ENCODE results near the gene RAC3. TPM values are rescaled to one million over a fixed set of nuclear protein-coding genes. Genes with fewer than 3 reads are reported as not detected.

RAC3 gene
- total RNA-seq, 2 experiments from 2014 or later: 3.3 to 5.3 TPM

- Histone ChIP-seq H3K36me3 (ENCODE audit: insufficient read depth, low read length) (no peaks in the 10 kb centered on the region), H3K4me1 (ENCODE audit: insufficient read depth, low read length) (no peaks in the 10 kb centered on the region), H3K4me3 (ENCODE audit: low read length) (no peak overlapping the region), H3K9me3 (ENCODE audit: control insufficient read depth in 1 of 2, insufficient read depth in 1 of 2, low read length in 2 of 2) (no peaks in the 10 kb centered on the region), H3K27me3 (ENCODE audit: control insufficient read depth in 1 of 2, insufficient read depth in 2 of 2, low read length in 2 of 2) (no peaks in the 10 kb centered on the region), H3K27ac (ENCODE audit: low read depth in 1 of 2, low read length in 2 of 2) (no peak overlapping the region)
- no peak for ATAC-seq (ENCODE audit: poor library complexity)
- Mint-ChIP-seq H3K27me3 (no peaks in the 10 kb centered on the region), H3K9me3 (no peaks in the 10 kb centered on the region), H3K27ac (no peak overlapping the region), H3K36me3 (ENCODE audit: low read depth) (no peaks in the 10 kb centered on the region), H3K4me1 (ENCODE audit: low read depth) (no peaks in the 10 kb centered on the region), H3K4me3 (no peak overlapping the region)
- CTCF ChIA-PET: interaction anchor here (1.1 kb wide), 1 partner anchor 44 kb away, joined by 4 read pairs; no protein-coding TSS in a partner anchor
- POLR2A ChIA-PET: no interaction called here
- no peak for DNase-seq
- intact Hi-C loops (cut with DNase I, micrococcal nuclease): no loop called here
- no peak for TF ChIP-seq CTCF (IDR thresholded peaks at IDR 0.05)
Observed at GRCh38 chr17:82003411-82004381, 27.8 kb upstream of the RAC3 start.

- H3K27me3 ChIP-seq (ENCODE audit: control insufficient read depth in 1 of 2, insufficient read depth in 2 of 2, low read length in 2 of 2): no peaks in the 10 kb centered on the region
- Mint-ChIP-seq H3K9me3 (no peaks in the 10 kb centered on the region), H3K27ac (no peak overlapping the region), H3K4me3 (no peak overlapping the region), H3K36me3 (ENCODE audit: low read depth) (no peaks in the 10 kb centered on the region), H3K27me3 (no peaks in the 10 kb centered on the region), H3K4me1 (ENCODE audit: low read depth) (no peaks in the 10 kb centered on the region)
- DNase-seq: no peak
- intact Hi-C loops (cut with DNase I, micrococcal nuclease): no loop called here
- TF ChIP-seq CTCF (IDR thresholded peaks at IDR 0.05): no peak
- CTCF ChIA-PET: interaction anchor here (1.1 kb wide), 1 partner anchor 45 kb away, joined by 4 read pairs; no protein-coding TSS in a partner anchor
- POLR2A ChIA-PET: no interaction called here
- no peak overlapping the region for H3K27ac ChIP-seq (ENCODE audit: low read depth in 1 of 2, low read length in 2 of 2)
- no peaks in the 10 kb centered on the region for H3K36me3 ChIP-seq (ENCODE audit: insufficient read depth, low read length)
- H3K9me3 ChIP-seq (ENCODE audit: control insufficient read depth in 1 of 2, insufficient read depth in 1 of 2, low read length in 2 of 2): no peaks in the 10 kb centered on the region
- H3K4me1 ChIP-seq (ENCODE audit: insufficient read depth, low read length): no peaks in the 10 kb centered on the region
- no peak overlapping the region for H3K4me3 ChIP-seq (ENCODE audit: low read length)
- no peak for ATAC-seq (ENCODE audit: poor library complexity)
Observed at GRCh38 chr17:82004517-82005455, 26.7 kb upstream of the RAC3 start.

GRCh38 chr17:82005701-82006348 is 25.7 kb upstream of the RAC3 start:
- intact Hi-C loops (cut with DNase I, micrococcal nuclease): no loop called here
- no peak for DNase-seq
- ChIA-PET CTCF (no interaction called here), POLR2A (no interaction called here)
- Histone ChIP-seq H3K27ac (ENCODE audit: low read depth in 1 of 2, low read length in 2 of 2) (no peak overlapping the region), H3K4me3 (ENCODE audit: low read length) (no peak overlapping the region), H3K27me3 (ENCODE audit: control insufficient read depth in 1 of 2, insufficient read depth in 2 of 2, low read length in 2 of 2) (no peaks in the 10 kb centered on the region), H3K4me1 (ENCODE audit: insufficient read depth, low read length) (no peaks in the 10 kb centered on the region), H3K9me3 (ENCODE audit: control insufficient read depth in 1 of 2, insufficient read depth in 1 of 2, low read length in 2 of 2) (no peaks in the 10 kb centered on the region), H3K36me3 (ENCODE audit: insufficient read depth, low read length) (no peaks in the 10 kb centered on the region)
- no peaks in the 10 kb centered on the region for H3K27me3 Mint-ChIP-seq
- no peak overlapping the region for H3K27ac Mint-ChIP-seq
- H3K9me3 Mint-ChIP-seq: no peaks in the 10 kb centered on the region
- H3K4me3 Mint-ChIP-seq: no peak overlapping the region
- H3K36me3 Mint-ChIP-seq (ENCODE audit: low read depth): no peaks in the 10 kb centered on the region
- H3K4me1 Mint-ChIP-seq (ENCODE audit: low read depth): no peaks in the 10 kb centered on the region
- no peak for ATAC-seq (ENCODE audit: poor library complexity)
- TF ChIP-seq CTCF (IDR thresholded peaks at IDR 0.05): no peak

Data from CD4-positive, alpha-beta T cell (primary cell).